OCI-LY1 (cell line): ENCODE measurements around the gene NOD2.

ENCODE experiments used
- H2AFZ ChIP-seq: fragments of 200-600 bp; sonication (generic), shearing (Covaris generic); 2 replicates; pipeline ENCODE4 v1.6.0; 2014; ENCODE audit warnings: antibody characterized with exemption, mild to moderate bottlenecking, low read length
- H3F3A ChIP-seq: fragments of 200-600 bp; sonication (generic), shearing (Covaris generic); 2 replicates; pipeline ENCODE4 v1.6.0; 2014; ENCODE audit warnings: mild to moderate bottlenecking, antibody characterized with exemption, low read length, moderate library complexity; ENCODE audit not compliant: insufficient read depth
- H3K27ac ChIP-seq: fragments of 200-600 bp; sonication (generic); 2 replicates; pipeline ENCODE4 v1.5.1; 2014; ENCODE audit warnings: low read length, mixed run types, mild to moderate bottlenecking, low read depth; ENCODE audit not compliant: poor library complexity, severe bottlenecking
- H3K27me3 ChIP-seq: fragments of 200-600 bp; sonication (generic); 2 replicates; pipeline ENCODE4 v1.6.0; 2014; ENCODE audit warnings: antibody characterized with exemption, mild to moderate bottlenecking, low read length, moderate library complexity; ENCODE audit not compliant: insufficient read depth
- H3K36me3 ChIP-seq: fragments of 200-600 bp; sonication (generic); 2 replicates; pipeline ENCODE4 v1.6.1; 2014; ENCODE audit warnings: mild to moderate bottlenecking, antibody characterized with exemption, low read length, moderate library complexity, mixed read lengths; ENCODE audit not compliant: insufficient read depth
- H3K4me1 ChIP-seq: fragments of 200-600 bp; sonication (generic); 2 replicates; pipeline ENCODE4 v1.5.1; 2014; ENCODE audit warnings: mild to moderate bottlenecking, low read length, moderate library complexity; ENCODE audit not compliant: insufficient read depth, severe bottlenecking
- H3K4me2 ChIP-seq: fragments of 200-600 bp; sonication (generic), shearing (Covaris generic); 2 replicates; pipeline ENCODE4 v1.6.1; 2014; ENCODE audit warnings: low read length
- H3K4me3 ChIP-seq: fragments of 200-600 bp; sonication (generic); 2 replicates; pipeline ENCODE4 v1.5.1; 2014; ENCODE audit warnings: low read length, low read depth, mild to moderate bottlenecking, mixed read lengths; ENCODE audit not compliant: poor library complexity, severe bottlenecking
- H3K79me2 ChIP-seq: fragments of 200-600 bp; shearing (Covaris generic); 2 replicates; pipeline ENCODE4 v1.6.1; 2016; ENCODE audit warnings: mixed run types, low read length, mixed read lengths; ENCODE audit not compliant: insufficient read depth
- H3K9ac ChIP-seq: fragments of 200-600 bp; sonication (generic), shearing (Covaris generic); 2 replicates; pipeline ENCODE4 v1.6.1; 2014; ENCODE audit warnings: mild to moderate bottlenecking, low read length, mixed read lengths
- H3K9me2 ChIP-seq: fragments of 200-600 bp; sonication (generic), shearing (Covaris generic); 2 replicates; pipeline ENCODE4 v1.6.1; 2014; ENCODE audit warnings: low read depth, mild to moderate bottlenecking, low read length, mixed read lengths
- H3K9me3 ChIP-seq: fragments of 200-600 bp; shearing (Covaris generic); 2 replicates; pipeline ENCODE4 v1.6.1; 2014; ENCODE audit warnings: low read length, mixed read lengths
- H4K20me1 ChIP-seq: fragments of 200-600 bp; sonication (generic), shearing (Covaris generic); 2 replicates; pipeline ENCODE4 v1.6.0; 2016; ENCODE audit warnings: mild to moderate bottlenecking, low read length; ENCODE audit not compliant: insufficient read depth
- CTCF ChIP-seq: fragments of 200-600 bp; sonication (generic), shearing (Covaris generic); IDR thresholded peaks from 2 replicates; pipeline ENCODE4 v1.5.1; 2017; ENCODE audit warnings: mild to moderate bottlenecking, antibody characterized with exemption, low read length, moderate library complexity, mixed read lengths
- EZH2 ChIP-seq: fragments of 200-600 bp; sonication (generic), shearing (Covaris generic); IDR thresholded peaks from 2 replicates; pipeline ENCODE4 v1.8.0; 2017; ENCODE audit warnings: borderline replicate concordance, mixed run types, mild to moderate bottlenecking, antibody characterized with exemption, low read length, moderate library complexity, mixed read lengths

The NOD2 gene

GRCh38 chr16:50688083-50688482 is 5.3 kb upstream of the NOD2 start:
- H3K27me3 ChIP-seq = no peaks in the 10 kb centered on the region
- H2AFZ ChIP-seq = no peak overlapping the region
- H3K9ac ChIP-seq = no peak overlapping the region
- no peak for TF ChIP-seq CTCF
- TF ChIP-seq EZH2 = no peak
- H3K27ac ChIP-seq = no peak overlapping the region
- no peaks in the 10 kb centered on the region for H3K9me2 ChIP-seq
- no peak overlapping the region for H3K4me3 ChIP-seq
- peaks cover 26% of the 10 kb centered on the region for H3K4me1 ChIP-seq
- H3F3A ChIP-seq = no peaks in the 10 kb centered on the region
- no peaks in the 10 kb centered on the region for H4K20me1 ChIP-seq
- no peaks in the 10 kb centered on the region for H3K36me3 ChIP-seq
- H3K9me3 ChIP-seq = no peaks in the 10 kb centered on the region
- H3K4me2 ChIP-seq = no peak overlapping the region
- H3K79me2 ChIP-seq = no peaks in the 10 kb centered on the region

GRCh38 chr16:50688867-50689266 is 4.5 kb upstream of the NOD2 start:
- Histone ChIP-seq H3K4me3 (no peak overlapping the region), H2AFZ (no peak overlapping the region), H3K4me1 (peaks cover 21% of the 10 kb centered on the region), H3K9ac (no peak overlapping the region), H4K20me1 (no peaks in the 10 kb centered on the region), H3K9me2 (no peaks in the 10 kb centered on the region), H3K4me2 (no peak overlapping the region), H3F3A (no peaks in the 10 kb centered on the region), H3K27me3 (0 out of 2 replicates have a peak, but pooled peaks cover under 1% of the 10 kb centered on the region), H3K36me3 (no peaks in the 10 kb centered on the region), H3K9me3 (no peaks in the 10 kb centered on the region), H3K79me2 (no peaks in the 10 kb centered on the region), H3K27ac (no peak overlapping the region)
- TF ChIP-seq EZH2 = no peak

GRCh38 chr16:50690177-50690576 is 3.2 kb upstream of the NOD2 start:
- Histone ChIP-seq H3K4me3 (no peak overlapping the region), H3K4me1 (peaks cover 8% of the 10 kb centered on the region), H3K4me2 (no peak overlapping the region), H3K9me3 (no peaks in the 10 kb centered on the region), H3K36me3 (no peaks in the 10 kb centered on the region), H3K27ac (no peak overlapping the region), H3K9ac (no peak overlapping the region), H3K79me2 (no peaks in the 10 kb centered on the region), H3K27me3 (0 out of 2 replicates have a peak, but pooled peaks cover 5% of the 10 kb centered on the region), H3K9me2 (no peaks in the 10 kb centered on the region), H4K20me1 (no peaks in the 10 kb centered on the region), H3F3A (no peaks in the 10 kb centered on the region), H2AFZ (no peak overlapping the region)
- TF ChIP-seq EZH2 (no peak), CTCF (no peak)

- H3K27ac ChIP-seq = no peak overlapping the region
- H3K9me3 ChIP-seq = no peaks in the 10 kb centered on the region
- no peaks in the 10 kb centered on the region for H3F3A ChIP-seq
- no peaks in the 10 kb centered on the region for H3K4me1 ChIP-seq
- H3K9ac ChIP-seq = no peak overlapping the region
- H3K4me2 ChIP-seq = no peak overlapping the region
- H4K20me1 ChIP-seq = no peaks in the 10 kb centered on the region
- no peaks in the 10 kb centered on the region for H3K36me3 ChIP-seq
- H3K4me3 ChIP-seq = no peak overlapping the region
- 0 out of 2 replicates have a peak, but pooled peaks cover 8% of the 10 kb centered on the region for H3K27me3 ChIP-seq
- no peaks in the 10 kb centered on the region for H3K9me2 ChIP-seq
- TF ChIP-seq CTCF (no peak), EZH2 (no peak)
- H2AFZ ChIP-seq = no peak overlapping the region
- H3K79me2 ChIP-seq = no peaks in the 10 kb centered on the region
Observed at GRCh38 chr16:50692644-50692998, 785 bp upstream of the NOD2 start.
